ENCODE data around the gene GIMAP1.

The GIMAP1 gene

DNA sequence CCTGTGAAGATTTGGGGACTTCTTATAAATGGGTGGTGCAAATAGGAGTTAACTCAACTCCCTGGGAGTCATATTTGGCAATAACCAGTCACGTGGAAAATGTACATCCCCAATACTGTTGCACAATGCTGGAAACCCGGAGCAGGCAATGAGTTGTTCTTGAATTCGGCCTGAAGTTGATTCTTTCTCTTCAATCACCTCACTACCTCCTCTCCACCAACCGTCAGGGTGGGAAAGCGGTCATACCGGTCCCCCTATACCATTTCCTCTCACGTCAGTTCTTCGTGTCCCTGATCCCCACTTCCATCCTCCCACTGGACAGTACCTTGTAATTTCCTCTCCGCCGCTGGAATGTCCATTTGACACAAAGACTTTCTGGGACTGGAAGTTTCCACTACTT lies 23.6 kb downstream of the GIMAP1 start:
- Histone ChIP-seq H3K4me1 (ENCODE audit: control insufficient read depth in 2 of 2, insufficient read depth in 1 of 2, low read depth in 1 of 2, low read length in 2 of 2) (no peaks in the 10 kb centered on the region), H3K79me1 (ENCODE audit: low read depth, low read length) (no peaks in the 10 kb centered on the region), H4K91ac (ENCODE audit: low read depth, low read length, poor library complexity) (no peak overlapping the region), H3K23ac (ENCODE audit: low read depth, low read length, poor library complexity) (no peak overlapping the region), H3K9ac (ENCODE audit: low read depth, low read length, poor library complexity) (no peak overlapping the region), H3K9me3 (replicated peaks in 1 of 2; ENCODE audit: control insufficient read depth in 2 of 2, insufficient read depth in 1 of 2, low read depth in 1 of 2, low read length in 2 of 2) (no peaks in the 10 kb centered on the region), H2BK12ac (ENCODE audit: low read length) (no peak overlapping the region), H4K8ac (ENCODE audit: low read depth, low read length) (no peak overlapping the region), H2AK5ac (ENCODE audit: low read depth, low read length) (no peak overlapping the region), H3K4me2 (ENCODE audit: insufficient read depth, low read length, poor library complexity, severe bottlenecking) (no peak overlapping the region), H2BK15ac (ENCODE audit: low read length) (no peak overlapping the region), H3K27ac (replicated peaks; ENCODE audit: low read length) (no peak overlapping the region), H3K14ac (ENCODE audit: low read length) (no peak overlapping the region), H2AFZ (ENCODE audit: low read length) (no peak overlapping the region), H3K18ac (ENCODE audit: low read length) (no peak overlapping the region), H3K4me3 (ENCODE audit: low read length in 2 of 2) (no peak overlapping the region), H3K27me3 (ENCODE audit: control insufficient read depth in 3 of 3, insufficient read depth in 3 of 3, low read depth in 1 of 3, low read length in 3 of 3) (peaks cover 0 to 6% (median 4%) of the 10 kb centered on the region in 3 experiments), H3K36me3 (replicated peaks in 1 of 2; ENCODE audit: control insufficient read depth in 2 of 2, insufficient read depth in 2 of 2, low read length in 2 of 2) (no peaks in the 10 kb centered on the region), H2BK120ac (ENCODE audit: low read depth, low read length) (no peak overlapping the region), H2BK5ac (ENCODE audit: low read length) (no peak overlapping the region), H3K4ac (ENCODE audit: low read length) (no peak overlapping the region)
- no CpG with 5 or more reads among the region's 10 CpGs for WGBS, 2 donors (ENCODE audit: extremely low coverage in 2 of 2, insufficient read length in 2 of 2, insufficient replicate concordance in 1 of 2)
- no peak for DNase-seq (ENCODE audit: low spot score)

GRCh38 chr7:150742286-150742968 lies 26.0 kb downstream of the GIMAP1 start:
- Histone ChIP-seq H3K4me1 (ENCODE audit: control insufficient read depth in 2 of 2, insufficient read depth in 1 of 2, low read depth in 1 of 2, low read length in 2 of 2) (no peaks in the 10 kb centered on the region), H3K9ac (ENCODE audit: low read depth, low read length, poor library complexity) (no peak overlapping the region), H2BK120ac (ENCODE audit: low read depth, low read length) (no peak overlapping the region), H3K9me3 (replicated peaks in 1 of 2; ENCODE audit: control insufficient read depth in 2 of 2, insufficient read depth in 1 of 2, low read depth in 1 of 2, low read length in 2 of 2) (no peaks in the 10 kb centered on the region), H3K18ac (ENCODE audit: low read length) (no peak overlapping the region), H3K14ac (ENCODE audit: low read length) (peak overlapping the region; percentile 22), H2AFZ (ENCODE audit: low read length) (no peak overlapping the region), H2BK12ac (ENCODE audit: low read length) (no peak overlapping the region), H4K8ac (ENCODE audit: low read depth, low read length) (no peak overlapping the region), H2BK15ac (ENCODE audit: low read length) (no peak overlapping the region), H3K4ac (ENCODE audit: low read length) (no peak overlapping the region), H3K27me3 (ENCODE audit: control insufficient read depth in 3 of 3, insufficient read depth in 3 of 3, low read depth in 1 of 3, low read length in 3 of 3) (peaks cover 0 to 5% (median 4%) of the 10 kb centered on the region in 3 experiments), H3K27ac (replicated peaks; ENCODE audit: low read length) (no peak overlapping the region), H3K36me3 (replicated peaks in 1 of 2; ENCODE audit: control insufficient read depth in 2 of 2, insufficient read depth in 2 of 2, low read length in 2 of 2) (no peaks in the 10 kb centered on the region), H4K91ac (ENCODE audit: low read depth, low read length, poor library complexity) (no peak overlapping the region), H2BK5ac (ENCODE audit: low read length) (peak overlapping the region; percentile 4), H3K23ac (ENCODE audit: low read depth, low read length, poor library complexity) (no peak overlapping the region), H3K4me3 (ENCODE audit: low read length in 2 of 2) (no peak overlapping the region), H3K79me1 (ENCODE audit: low read depth, low read length) (no peaks in the 10 kb centered on the region), H3K4me2 (ENCODE audit: insufficient read depth, low read length, poor library complexity, severe bottlenecking) (no peak overlapping the region), H2AK5ac (ENCODE audit: low read depth, low read length) (no peak overlapping the region)
- DNase-seq (ENCODE audit: low spot score) = no peak
- WGBS, 2 donors (ENCODE audit: extremely low coverage in 2 of 2, insufficient read length in 2 of 2, insufficient replicate concordance in 1 of 2) = no CpG with 5 or more reads among the region's 14 CpGs

GRCh38 chr7:150744041-150744656 lies 27.7 kb downstream of the GIMAP1 start:
- no peak overlapping the region for H2BK120ac ChIP-seq (ENCODE audit: low read depth, low read length)
- H3K4me3 ChIP-seq (ENCODE audit: low read length in 2 of 2) = no peak overlapping the region
- no peak overlapping the region for H3K14ac ChIP-seq (ENCODE audit: low read length)
- no peak overlapping the region for H3K4ac ChIP-seq (ENCODE audit: low read length)
- H3K27me3 ChIP-seq (ENCODE audit: control insufficient read depth in 3 of 3, insufficient read depth in 3 of 3, low read depth in 1 of 3, low read length in 3 of 3) = no peaks in the 10 kb centered on the region
- H3K27ac ChIP-seq (replicated peaks; ENCODE audit: low read length) = no peak overlapping the region
- no peak overlapping the region for H2BK15ac ChIP-seq (ENCODE audit: low read length)
- no peak overlapping the region for H4K91ac ChIP-seq (ENCODE audit: low read depth, low read length, poor library complexity)
- no peak for DNase-seq (ENCODE audit: low spot score)
- no peaks in the 10 kb centered on the region for H3K36me3 ChIP-seq (replicated peaks in 1 of 2; ENCODE audit: control insufficient read depth in 2 of 2, insufficient read depth in 2 of 2, low read length in 2 of 2)
- H3K18ac ChIP-seq (ENCODE audit: low read length) = no peak overlapping the region
- WGBS, 2 donors (ENCODE audit: extremely low coverage in 2 of 2, insufficient read length in 2 of 2, insufficient replicate concordance in 1 of 2) = no CpG with 5 or more reads among the region's 8 CpGs
- H2BK5ac ChIP-seq (ENCODE audit: low read length) = no peak overlapping the region
- H3K23ac ChIP-seq (ENCODE audit: low read depth, low read length, poor library complexity) = no peak overlapping the region
- H3K79me1 ChIP-seq (ENCODE audit: low read depth, low read length) = no peaks in the 10 kb centered on the region
- no peaks in the 10 kb centered on the region for H3K4me1 ChIP-seq (ENCODE audit: control insufficient read depth in 2 of 2, insufficient read depth in 1 of 2, low read depth in 1 of 2, low read length in 2 of 2)
- H2AK5ac ChIP-seq (ENCODE audit: low read depth, low read length) = no peak overlapping the region
- H3K4me2 ChIP-seq (ENCODE audit: insufficient read depth, low read length, poor library complexity, severe bottlenecking) = no peak overlapping the region
- no peak overlapping the region for H4K8ac ChIP-seq (ENCODE audit: low read depth, low read length)
- H2BK12ac ChIP-seq (ENCODE audit: low read length) = no peak overlapping the region
- no peak overlapping the region for H3K9ac ChIP-seq (ENCODE audit: low read depth, low read length, poor library complexity)
- H3K9me3 ChIP-seq (replicated peaks in 1 of 2; ENCODE audit: control insufficient read depth in 2 of 2, insufficient read depth in 1 of 2, low read depth in 1 of 2, low read length in 2 of 2) = no peaks in the 10 kb centered on the region
- H2AFZ ChIP-seq (ENCODE audit: low read length) = no peak overlapping the region

- Histone ChIP-seq H3K23ac (ENCODE audit: low read depth, low read length, poor library complexity) (no peak overlapping the region), H3K27ac (replicated peaks; ENCODE audit: low read length) (no peak overlapping the region), H2AFZ (ENCODE audit: low read length) (no peak overlapping the region), H3K14ac (ENCODE audit: low read length) (no peak overlapping the region), H3K36me3 (replicated peaks in 1 of 2; ENCODE audit: control insufficient read depth in 2 of 2, insufficient read depth in 2 of 2, low read length in 2 of 2) (no peaks in the 10 kb centered on the region), H3K79me1 (ENCODE audit: low read depth, low read length) (no peaks in the 10 kb centered on the region), H2BK15ac (ENCODE audit: low read length) (no peak overlapping the region), H3K4me1 (ENCODE audit: control insufficient read depth in 2 of 2, insufficient read depth in 1 of 2, low read depth in 1 of 2, low read length in 2 of 2) (no peaks in the 10 kb centered on the region), H2BK120ac (ENCODE audit: low read depth, low read length) (no peak overlapping the region), H3K27me3 (ENCODE audit: control insufficient read depth in 3 of 3, insufficient read depth in 3 of 3, low read depth in 1 of 3, low read length in 3 of 3) (no peaks in the 10 kb centered on the region), H4K8ac (ENCODE audit: low read depth, low read length) (no peak overlapping the region), H3K9me3 (replicated peaks in 1 of 2; ENCODE audit: control insufficient read depth in 2 of 2, insufficient read depth in 1 of 2, low read depth in 1 of 2, low read length in 2 of 2) (no peaks in the 10 kb centered on the region), H2BK5ac (ENCODE audit: low read length) (no peak overlapping the region), H2BK12ac (ENCODE audit: low read length) (no peak overlapping the region), H2AK5ac (ENCODE audit: low read depth, low read length) (no peak overlapping the region), H3K4me3 (ENCODE audit: low read length in 2 of 2) (no peak overlapping the region), H4K91ac (ENCODE audit: low read depth, low read length, poor library complexity) (no peak overlapping the region), H3K4me2 (ENCODE audit: insufficient read depth, low read length, poor library complexity, severe bottlenecking) (no peak overlapping the region), H3K4ac (ENCODE audit: low read length) (no peak overlapping the region), H3K18ac (ENCODE audit: low read length) (no peak overlapping the region), H3K9ac (ENCODE audit: low read depth, low read length, poor library complexity) (no peak overlapping the region)
- WGBS, 2 donors (ENCODE audit: extremely low coverage in 2 of 2, insufficient read length in 2 of 2, insufficient replicate concordance in 1 of 2) = no CpG with 5 or more reads among the region's 5 CpGs
- DNase-seq (ENCODE audit: low spot score) = no peak
Measured at GRCh38 chr7:150745086-150745485, 28.7 kb downstream of the GIMAP1 start.

Data from neuronal stem cell (in vitro differentiated cells).